ENCODE data around the gene CBR1.

- TF ChIP-seq CTCF (conservative IDR thresholded peaks at IDR 0.05 in 1 of 2, IDR thresholded peaks at IDR 0.05 in 1 of 2; ENCODE audit: extremely low read depth in 1 of 2, insufficient read depth in 1 of 2, low read depth in 1 of 2, low read length in 2 of 2) (no peak), EZH2 (IDR thresholded peaks at IDR 0.05; ENCODE audit: borderline replicate concordance, low read length) (no peak)
Measured at GRCh38 chr21:36041910-36042309, 27.9 kb upstream of the CBR1 start.
